ENCODE measurements around the gene NDST1.

GRCh38 chr5:150517272-150518152, 9.6 kb downstream of the NDST1 start:
- TF ChIP-seq SNAI2 (CRISPR knock-in tag; IDR thresholded peaks at IDR 0.05) (no peak), ZFP3 (CRISPR knock-in tag; IDR thresholded peaks at IDR 0.05) (no peak), PPARA (CRISPR knock-in tag; IDR thresholded peaks at IDR 0.05; ENCODE audit: borderline replicate concordance) (no peak), TCF4 (CRISPR knock-in tag; IDR thresholded peaks at IDR 0.05; ENCODE audit: borderline replicate concordance) (no peak; the same call in 1 of the 2 replicates), ZNF70 (CRISPR knock-in tag; IDR thresholded peaks at IDR 0.05) (no peak)

Data from SK-N-SH treated with all-trans-retinoic acid at 6 μM for 48 hours (cell line).